Mucosa of rectum (tissue), 2 donors: Measurements from ENCODE around the gene PAX8.

Experiments
- H3K27ac ChIP-seq, 2 donors: one replicate each; pipeline ENCODE4 v1.7.0; 2013; ENCODE audit warnings: inconsistent platforms in 2 of 2, low read depth in 2 of 2, low read length in 2 of 2
- H3K27me3 ChIP-seq, 2 donors: one replicate each; pipeline ENCODE4 v1.7.0; 2013; ENCODE audit warnings: low read length in 2 of 2; ENCODE audit not compliant: control insufficient read depth in 2 of 2, insufficient read depth in 2 of 2
- H3K36me3 ChIP-seq, 2 donors: one replicate each; pipeline ENCODE4 v1.7.0; 2013; ENCODE audit warnings: low read length in 2 of 2; ENCODE audit not compliant: control insufficient read depth in 2 of 2, insufficient read depth in 2 of 2
- H3K4me1 ChIP-seq, 2 donors: one replicate each; pipeline ENCODE4 v1.7.0; 2013; ENCODE audit warnings: low read length in 2 of 2, mild to moderate bottlenecking in 1 of 2; ENCODE audit not compliant: control insufficient read depth in 2 of 2, insufficient read depth in 2 of 2
- H3K4me3 ChIP-seq, 2 donors: one replicate each; pipeline ENCODE4 v1.7.0; 2013; ENCODE audit warnings: low read length in 2 of 2
- H3K9ac ChIP-seq, 2 donors: one replicate each; pipeline ENCODE4 v1.7.0; 2013; ENCODE audit warnings: low read length in 2 of 2, low read depth in 1 of 2, mild to moderate bottlenecking in 1 of 2
- H3K9me3 ChIP-seq, 2 donors: one replicate each; pipeline ENCODE4 v1.7.0; 2013; ENCODE audit warnings: low read length in 2 of 2; ENCODE audit not compliant: control insufficient read depth in 2 of 2
- donor health status: healthy.
- donor health status: Normal muscosa, but diverticular disease.

The PAX8 gene

GRCh38 chr2:113216321-113216720, 62.4 kb downstream of the PAX8 start:
- Histone ChIP-seq H3K4me3 (no peak overlapping the region), H3K36me3 (no peaks in the 10 kb centered on the region), H3K9ac (no peak overlapping the region), H3K27me3 (no peaks in the 10 kb centered on the region), H3K9me3 (no peaks in the 10 kb centered on the region), H3K4me1 (peaks cover 39 to 42% of the 10 kb centered on the region in 2 donors), H3K27ac (no peak overlapping the region)

GRCh38 chr2:113215056-113215455, 63.7 kb downstream of the PAX8 start:
- Histone ChIP-seq H3K9ac (no peak overlapping the region), H3K4me3 (no peak overlapping the region), H3K9me3 (no peaks in the 10 kb centered on the region), H3K27me3 (no peaks in the 10 kb centered on the region), H3K4me1 (peaks cover 35 to 43% of the 10 kb centered on the region in 2 donors), H3K36me3 (no peaks in the 10 kb centered on the region), H3K27ac (no peak overlapping the region)

- Histone ChIP-seq H3K36me3 (no peaks in the 10 kb centered on the region), H3K9ac (no peak overlapping the region), H3K27ac (no peak overlapping the region), H3K4me1 (peaks cover 26 to 38% of the 10 kb centered on the region in 2 donors), H3K4me3 (no peak overlapping the region), H3K9me3 (no peaks in the 10 kb centered on the region), H3K27me3 (no peaks in the 10 kb centered on the region)
Observed at GRCh38 chr2:113214141-113214540, 64.6 kb downstream of the PAX8 start.

GRCh38 chr2:113213061-113213930, 65.4 kb downstream of the PAX8 start:
- Histone ChIP-seq H3K27ac (no peak overlapping the region), H3K36me3 (no peaks in the 10 kb centered on the region), H3K4me1 (peaks cover 19 to 30% of the 10 kb centered on the region in 2 donors)

GRCh38 chr2:113212245-113213060, 66.3 kb downstream of the PAX8 start:
- H3K4me3 ChIP-seq, result no peak overlapping the region
- H3K9me3 ChIP-seq, result no peaks in the 10 kb centered on the region
- no peaks in the 10 kb centered on the region for H3K36me3 ChIP-seq
- H3K27ac ChIP-seq, result peak overlapping the region; percentile 32 to 58
- H3K27me3 ChIP-seq, result no peaks in the 10 kb centered on the region
- peaks cover 10 to 21% of the 10 kb centered on the region in 2 donors for H3K4me1 ChIP-seq
- H3K9ac ChIP-seq, result peak overlapping the region in 1 of 2 donors; percentile 29

More at GRCh38 chr2:113213061-113213930, 65.4 kb downstream of the PAX8 start:
- H3K9me3 ChIP-seq, result no peaks in the 10 kb centered on the region
- H3K4me3 ChIP-seq, result no peak overlapping the region
- H3K27me3 ChIP-seq, result no peaks in the 10 kb centered on the region
- no peak overlapping the region for H3K9ac ChIP-seq

- peak overlapping the region; percentile 32 to 58 for H3K27ac ChIP-seq
Observed at GRCh38 chr2:113211226-113212105, 67.3 kb downstream of the PAX8 start.

GRCh38 chr2:113209646-113210171, 69.0 kb downstream of the PAX8 start:
- H3K27me3 ChIP-seq, result no peaks in the 10 kb centered on the region
- H3K9ac ChIP-seq, result no peak overlapping the region
- no peak overlapping the region for H3K4me3 ChIP-seq
- H3K36me3 ChIP-seq, result no peaks in the 10 kb centered on the region
- peaks cover 12 to 29% of the 10 kb centered on the region in 2 donors for H3K4me1 ChIP-seq
- no peak overlapping the region for H3K27ac ChIP-seq
- no peaks in the 10 kb centered on the region for H3K9me3 ChIP-seq

More at GRCh38 chr2:113211226-113212105, 67.3 kb downstream of the PAX8 start:
- no peaks in the 10 kb centered on the region for H3K9me3 ChIP-seq
- no peaks in the 10 kb centered on the region for H3K36me3 ChIP-seq
- no peak overlapping the region for H3K4me3 ChIP-seq
- H3K4me1 ChIP-seq, result peaks cover 5 to 21% of the 10 kb centered on the region in 2 donors
- no peaks in the 10 kb centered on the region for H3K27me3 ChIP-seq
- peak overlapping the region in 1 of 2 donors; percentile 29 for H3K9ac ChIP-seq

- Histone ChIP-seq H3K27me3 (no peaks in the 10 kb centered on the region), H3K27ac (no peak overlapping the region), H3K36me3 (no peaks in the 10 kb centered on the region), H3K9me3 (no peaks in the 10 kb centered on the region), H3K4me3 (no peak overlapping the region), H3K4me1 (peaks cover 16 to 29% of the 10 kb centered on the region in 2 donors), H3K9ac (no peak overlapping the region)
Observed at GRCh38 chr2:113209011-113209645, 69.6 kb downstream of the PAX8 start.

GRCh38 chr2:113208396-113208795, 70.3 kb downstream of the PAX8 start:
- no peaks in the 10 kb centered on the region for H3K36me3 ChIP-seq
- no peak overlapping the region for H3K9ac ChIP-seq
- H3K27me3 ChIP-seq, result no peaks in the 10 kb centered on the region
- no peaks in the 10 kb centered on the region for H3K9me3 ChIP-seq
- H3K4me3 ChIP-seq, result no peak overlapping the region
- H3K4me1 ChIP-seq, result peaks cover 17 to 29% of the 10 kb centered on the region in 2 donors
- H3K27ac ChIP-seq, result no peak overlapping the region
